A549 (cell line): ENCODE results near the gene ANKRD13A. TPM values are rescaled to one million over a fixed set of nuclear protein-coding genes. Genes with fewer than 3 reads are reported as not detected.

Experiments used
- ATAC-seq, 2 experiments: fragments of 200-7000 bp in 1 of 2; fragments of >200 bp in 1 of 2; cut with Nextera tagmentation in 1 of 2; cut with Tn5 transposase in 1 of 2; 3 replicates each; pipeline versions ENCODE4 v1.8.0 to v1.9.1; 2018 to 2020; ENCODE audit warnings: mild to moderate bottlenecking in 1 of 2, moderate library complexity in 1 of 2
- CTCF ChIA-PET: fragments of 300-600 bp; sonication (Branson Sonifier 250); formaldehyde crosslinking; extraction: SDS; loops from one replicate; lab custom pipeline; 2021; ENCODE audit warnings: antibody characterized with exemption, inconsistent platforms; lab: Yijun Ruan, JAX
- POLR2A ChIA-PET: fragments of 350-600 bp; formaldehyde crosslinking; extraction: SDS; loops from one replicate; lab custom pipeline; 2021; ENCODE audit warnings: antibody characterized with exemption, inconsistent platforms; lab: Yijun Ruan, JAX
- DNase-seq, 2 experiments: peaks; one replicate each; pipeline versions ENCODE4 v3.0.0 to v3.0.0-alpha.2; 2011 to 2016; ENCODE audit warnings: low read depth in 1 of 2, low spot score in 1 of 2
- FAIRE-seq: peaks from 2 replicates; lab custom pipeline; 2011; peaks lifted over from hg19 to GRCh38; lab: Jason Lieb, UNC
- H3K27ac ChIP-seq, 2 experiments: fragments of >200 bp; sonication (Bioruptor Twin); formaldehyde crosslinking; 3 replicates each; pipeline ENCODE4 v1.5.1; 2016 to 2017
- H3K4me1 ChIP-seq: fragments of >200 bp; sonication (Bioruptor Twin); formaldehyde crosslinking; 3 replicates; pipeline ENCODE4 v1.6.1; 2016
- H3K4me2 ChIP-seq: fragments of >200 bp; sonication (Bioruptor Twin); formaldehyde crosslinking; 3 replicates; pipeline ENCODE4 v1.6.1; 2016
- H3K4me3 ChIP-seq: fragments of >200 bp; sonication (Bioruptor Twin); formaldehyde crosslinking; 3 replicates; pipeline ENCODE4 v1.5.1; 2016
- H3K9me3 ChIP-seq: fragments of >200 bp; sonication (Bioruptor Twin); formaldehyde crosslinking; 3 replicates; pipeline ENCODE4 v1.6.1; 2016
- ATOH8 ChIP-seq: fragments of 250-450 bp; sonication (Bioruptor Pico); IDR thresholded peaks from 2 replicates; pipeline ENCODE4 v1.5.0; 2020; ENCODE audit warnings: low read depth, mild to moderate bottlenecking, moderate library complexity
- BHLHE40 ChIP-seq: IDR thresholded peaks from 2 replicates; pipeline ENCODE4 v1.6.1; 2012; ENCODE audit warnings: low read depth, low read length, inconsistent platforms
- CBX2 ChIP-seq: fragments of 200-600 bp; sonication (generic); IDR thresholded peaks from 2 replicates; pipeline ENCODE4 v1.6.1; 2016; ENCODE audit warnings: low read depth, mild to moderate bottlenecking, borderline replicate concordance
- CBX8 ChIP-seq: fragments of 200-600 bp; sonication (generic); IDR thresholded peaks from 2 replicates; pipeline ENCODE4 v1.6.1; 2016
- CEBPB ChIP-seq, 2 experiments: fragments of >200 bp in 1 of 2; sonication (Bioruptor Twin) in 1 of 2; formaldehyde crosslinking in 1 of 2; IDR thresholded peaks; 2 replicates each; pipeline ENCODE4 v1.6.1; 2012 to 2016
- CHD4 ChIP-seq: fragments of 200-600 bp; sonication (generic); IDR thresholded peaks from 2 replicates; pipeline ENCODE4 v1.6.1; 2016; ENCODE audit warnings: antibody characterized with exemption, mild to moderate bottlenecking, borderline replicate concordance
- CTCF ChIP-seq: fragments of >200 bp; sonication (Bioruptor Twin); formaldehyde crosslinking; IDR thresholded peaks from 3 replicates; pipeline ENCODE4 v1.5.1; 2016
- EP300 ChIP-seq, 2 experiments: fragments of >200 bp; sonication (Bioruptor Twin); formaldehyde crosslinking; IDR thresholded peaks; 2 replicates in 1 of 2; 3 replicates in 1 of 2; pipeline ENCODE4 v1.6.1; 2016 to 2017
- FOXS1 ChIP-seq: fragments of 250-450 bp; sonication (Bioruptor Pico); IDR thresholded peaks from 2 replicates; pipeline ENCODE4 v1.5.0; 2020; ENCODE audit warnings: mild to moderate bottlenecking, moderate library complexity
- HDAC2 ChIP-seq: fragments of 200-600 bp; sonication (generic); IDR thresholded peaks from 2 replicates; pipeline ENCODE4 v1.6.1; 2016
- HES2 ChIP-seq: fragments of >200 bp; sonication (Bioruptor Twin); formaldehyde crosslinking; IDR thresholded peaks from 2 replicates; pipeline ENCODE4 v1.6.1; 2016
- HOXB5 ChIP-seq: fragments of 250-450 bp; sonication (Bioruptor Pico); IDR thresholded peaks from 2 replicates; pipeline ENCODE4 v1.5.0; 2020; ENCODE audit warnings: mild to moderate bottlenecking, moderate library complexity
- KDM1A ChIP-seq: fragments of 200-600 bp; sonication (generic); IDR thresholded peaks from 2 replicates; pipeline ENCODE4 v1.6.1; 2016; ENCODE audit warnings: low read depth, mild to moderate bottlenecking
- KDM5A ChIP-seq: fragments of 200-600 bp; sonication (generic); IDR thresholded peaks from 2 replicates; pipeline ENCODE4 v1.6.1; 2016; ENCODE audit warnings: antibody characterized with exemption, mild to moderate bottlenecking
- MAZ ChIP-seq: fragments of 150-350 bp; IDR thresholded peaks from 2 replicates; pipeline ENCODE4 v1.6.1; 2014; ENCODE audit warnings: antibody characterized with exemption, low read depth, low read length, borderline replicate concordance
- MYC ChIP-seq: IDR thresholded peaks from 2 replicates; pipeline ENCODE4 v1.6.1; 2012; ENCODE audit warnings: mild to moderate bottlenecking, inconsistent platforms, low read length, improper control_type of control experiment, borderline replicate concordance
- NFE2L2 ChIP-seq: fragments of 150-350 bp; conservative IDR thresholded peaks from 2 replicates; pipeline ENCODE4 v1.6.1; 2014; ENCODE audit warnings: low read length
- NR3C1 ChIP-seq: fragments of >200 bp; sonication (Bioruptor Twin); formaldehyde crosslinking; IDR thresholded peaks from 3 replicates; pipeline ENCODE4 v1.6.1; 2017
- PBX3 ChIP-seq: IDR thresholded peaks from 2 replicates; pipeline ENCODE4 v1.6.1; 2012
- RCOR1 ChIP-seq: fragments of 150-350 bp; IDR thresholded peaks from 2 replicates; pipeline ENCODE4 v1.6.1; 2014; ENCODE audit warnings: antibody characterized with exemption, low read length, low read depth
- RFX5 ChIP-seq: fragments of 450-650 bp; IDR thresholded peaks from 2 replicates; pipeline ENCODE4 v1.7.1; 2014; ENCODE audit warnings: antibody characterized with exemption, mild to moderate bottlenecking, moderate library complexity
- USF2 ChIP-seq: fragments of 450-650 bp; IDR thresholded peaks from 2 replicates; pipeline ENCODE4 v1.6.1; 2014; ENCODE audit warnings: antibody characterized with exemption
- ZC3H11A ChIP-seq: fragments of 450-650 bp; IDR thresholded peaks from 2 replicates; pipeline ENCODE4 v1.6.1; 2014; ENCODE audit warnings: antibody characterized with exemption, mild to moderate bottlenecking
- ZFP36 ChIP-seq: fragments of 450-650 bp; IDR thresholded peaks from 2 replicates; pipeline ENCODE4 v1.6.1; 2014; ENCODE audit warnings: borderline replicate concordance; ENCODE audit not compliant: partially characterized antibody
- WGBS: methylation state at CpG from one replicate; pipeline ENCODE4 v1.1.6; 2017; ENCODE audit errors: missing lambda C conversion rate; 5-methylcytosine and 5-hydroxymethylcytosine counted together
- polyA plus RNA-seq, 4 experiments: library from polyadenylated mRNA; depleted of rRNA in 3 of 4; stranded (reverse); fragments of >200 nt; fragmentation: RNase III in 1 of 4; extraction: RNeasy Plus Mini Kit Qiagen cat#74134 plus additional on column Dnase treatment in 1 of 4; gene quantifications; 2 replicates in 3 of 4; 3 replicates in 1 of 4; pipeline ENCODE4 v1.2.3, GENCODE V29; 2011 to 2017

The ANKRD13A gene
- polyA plus RNA-seq, 2 of the 4 experiments (the other 2 are of a cell fraction): 12.1 to 23.8 TPM

- 78% methylated on average over 3 of the region's 3 CpGs for WGBS
- ATAC-seq: no peak
- Histone ChIP-seq H3K4me1 (no peaks in the 10 kb centered on the region), H3K4me3 (no peak overlapping the region), H3K9me3 (no peaks in the 10 kb centered on the region), H3K4me2 (no peak overlapping the region), H3K27ac (no peak overlapping the region)
- ChIA-PET POLR2A (no interaction called here), CTCF (no interaction called here)
- FAIRE-seq: no peak
- no peak for DNase-seq
- TF ChIP-seq BHLHE40 (no peak), ZFP36 (no peak), RCOR1 (no peak), EP300 (IDR thresholded peaks at IDR 0.05) (no peak), MAZ (no peak), HDAC2 (no peak)
Measured at GRCh38 chr12:109962398-109962797, 36.8 kb upstream of the ANKRD13A start.

GRCh38 chr12:109963330-109963729, 35.9 kb upstream of the ANKRD13A start:
- ATAC-seq (no peak), FAIRE-seq (no peak), DNase-seq (no peak)
- ChIA-PET POLR2A (no interaction called here), CTCF (interaction anchor here (0.9 kb wide), 1 partner anchor 20 kb away, joined by 3 read pairs; no protein-coding TSS in a partner anchor)
- Histone ChIP-seq H3K4me3 (no peak overlapping the region), H3K9me3 (no peaks in the 10 kb centered on the region), H3K4me2 (no peak overlapping the region), H3K4me1 (no peaks in the 10 kb centered on the region), H3K27ac (no peak overlapping the region)
- 89% methylated on average over 1 of the region's 1 CpG for WGBS
- TF ChIP-seq PBX3 (no peak), ATOH8 (no peak), MAZ (no peak), NR3C1 (no peak), CHD4 (no peak), KDM1A (no peak), CBX2 (no peak), USF2 (no peak), HES2 (no peak), CTCF (no peak), NFE2L2 (no peak), BHLHE40 (no peak), CEBPB (IDR thresholded peaks at IDR 0.05) (no peak), RFX5 (no peak), KDM5A (no peak), MYC (no peak), FOXS1 (CRISPR knock-in tag) (no peak), HOXB5 (CRISPR knock-in tag) (no peak), CBX8 (no peak), ZC3H11A (no peak)
